Neuronal stem cell (in vitro differentiated cells): Measurements from ENCODE around the gene WWP2.
"Not testable (repeated sequence)": the region's sequence is repeated elsewhere in the genome, so short reads cannot be mapped to it uniquely, and the experiment has no call there.

Source experiments
- DNase-seq: peaks from one replicate; pipeline ENCODE4 v3.0.0-alpha.2; 2013; ENCODE audit warnings: low spot score
- H2AFZ ChIP-seq: one replicate; pipeline ENCODE4 v1.6.1; 2013; ENCODE audit warnings: mild to moderate bottlenecking, low read length, inconsistent platforms
- H2AK5ac ChIP-seq: 2 replicates; pipeline ENCODE4 v1.6.1; 2013; ENCODE audit warnings: low read depth, mild to moderate bottlenecking, inconsistent platforms, low read length, moderate library complexity, mixed read lengths
- H2BK120ac ChIP-seq: 2 replicates; pipeline ENCODE4 v1.6.1; 2013; ENCODE audit warnings: low read depth, mild to moderate bottlenecking, inconsistent platforms, low read length, moderate library complexity, mixed read lengths
- H2BK12ac ChIP-seq: one replicate; pipeline ENCODE4 v1.6.1; 2013; ENCODE audit warnings: low read length, inconsistent platforms
- H2BK15ac ChIP-seq: 2 replicates; pipeline ENCODE4 v1.6.1; 2013; ENCODE audit warnings: mild to moderate bottlenecking, low read length, inconsistent platforms, mixed read lengths
- H2BK5ac ChIP-seq: one replicate; pipeline ENCODE4 v1.6.1; 2013; ENCODE audit warnings: inconsistent platforms, mild to moderate bottlenecking, low read length, moderate library complexity
- H3K14ac ChIP-seq: one replicate; pipeline ENCODE4 v1.6.1; 2013; ENCODE audit warnings: low read length, inconsistent platforms
- H3K18ac ChIP-seq: 2 replicates; pipeline ENCODE4 v1.6.1; 2013; ENCODE audit warnings: low read length, inconsistent platforms
- H3K23ac ChIP-seq: 2 replicates; pipeline ENCODE4 v1.6.1; 2013; ENCODE audit warnings: low read depth, mild to moderate bottlenecking, mixed read lengths, low read length, inconsistent platforms; ENCODE audit not compliant: poor library complexity
- H3K27ac ChIP-seq: replicated peaks from 3 replicates; pipeline ENCODE4 v1.5.1; 2013; ENCODE audit warnings: low read length, inconsistent platforms
- H3K27me3 ChIP-seq, 3 experiments: 2 replicates each; pipeline ENCODE4 v1.6.1; 2013; ENCODE audit warnings: low read length in 3 of 3, mild to moderate bottlenecking in 2 of 3, inconsistent platforms in 1 of 3, low read depth in 1 of 3, mixed read lengths in 1 of 3, moderate library complexity in 1 of 3; ENCODE audit not compliant: control insufficient read depth in 3 of 3, insufficient read depth in 3 of 3
- H3K36me3 ChIP-seq, 2 donors: replicated peaks in 1 of 2; 2 replicates each; pipeline ENCODE4 v1.6.1; 2013; ENCODE audit warnings: low read length in 2 of 2; ENCODE audit not compliant: control insufficient read depth in 2 of 2, insufficient read depth in 2 of 2
- H3K4ac ChIP-seq: 2 replicates; pipeline ENCODE4 v1.6.1; 2013; ENCODE audit warnings: inconsistent platforms, mild to moderate bottlenecking, low read length, moderate library complexity
- H3K4me1 ChIP-seq, 2 donors: 1 replicate in 1 of 2; 2 replicates in 1 of 2; pipeline ENCODE4 v1.6.1; 2013; ENCODE audit warnings: low read length in 2 of 2, low read depth in 1 of 2; ENCODE audit not compliant: control insufficient read depth in 2 of 2, insufficient read depth in 1 of 2
- H3K4me2 ChIP-seq: one replicate; pipeline ENCODE4 v1.6.1; 2013; ENCODE audit warnings: mild to moderate bottlenecking, low read length, inconsistent platforms; ENCODE audit not compliant: insufficient read depth, poor library complexity, severe bottlenecking
- H3K4me3 ChIP-seq, 2 donors: 2 replicates each; pipeline ENCODE4 v1.5.1; 2013; ENCODE audit warnings: low read length in 2 of 2, mild to moderate bottlenecking in 2 of 2, inconsistent platforms in 1 of 2, moderate library complexity in 1 of 2
- H3K79me1 ChIP-seq: one replicate; pipeline ENCODE4 v1.6.1; 2013; ENCODE audit warnings: low read depth, mild to moderate bottlenecking, inconsistent platforms, low read length, moderate library complexity
- H3K9ac ChIP-seq: one replicate; pipeline ENCODE4 v1.6.1; 2013; ENCODE audit warnings: mild to moderate bottlenecking, low read depth, low read length, inconsistent platforms; ENCODE audit not compliant: poor library complexity
- H3K9me3 ChIP-seq, 2 donors: replicated peaks in 1 of 2; 2 replicates each; pipeline versions ENCODE3 to v1.6.1; 2013; ENCODE audit warnings: low read length in 2 of 2, mild to moderate bottlenecking in 2 of 2, inconsistent platforms in 1 of 2, low read depth in 1 of 2, mixed read lengths in 1 of 2, moderate library complexity in 1 of 2; ENCODE audit not compliant: control insufficient read depth in 2 of 2, insufficient read depth in 1 of 2
- H4K8ac ChIP-seq: one replicate; pipeline ENCODE4 v1.6.1; 2013; ENCODE audit warnings: low read depth, mild to moderate bottlenecking, inconsistent platforms, low read length, moderate library complexity
- H4K91ac ChIP-seq: one replicate; pipeline ENCODE4 v1.6.1; 2013; ENCODE audit warnings: low read length, low read depth, mild to moderate bottlenecking, inconsistent platforms; ENCODE audit not compliant: poor library complexity
- WGBS, 2 donors: extraction: QIAGEN DNeasy Blood & Tissue Kit; methylation state at CpG; one replicate each; pipeline ENCODE4 v1.1.7; 2013; ENCODE audit warnings: missing lambda C conversion rate in 2 of 2, mixed read lengths in 1 of 2; ENCODE audit not compliant: insufficient read length in 2 of 2, insufficient replicate concordance in 1 of 2; ENCODE audit errors: extremely low coverage in 2 of 2; 5-methylcytosine and 5-hydroxymethylcytosine counted together

Gene WWP2

DNA sequence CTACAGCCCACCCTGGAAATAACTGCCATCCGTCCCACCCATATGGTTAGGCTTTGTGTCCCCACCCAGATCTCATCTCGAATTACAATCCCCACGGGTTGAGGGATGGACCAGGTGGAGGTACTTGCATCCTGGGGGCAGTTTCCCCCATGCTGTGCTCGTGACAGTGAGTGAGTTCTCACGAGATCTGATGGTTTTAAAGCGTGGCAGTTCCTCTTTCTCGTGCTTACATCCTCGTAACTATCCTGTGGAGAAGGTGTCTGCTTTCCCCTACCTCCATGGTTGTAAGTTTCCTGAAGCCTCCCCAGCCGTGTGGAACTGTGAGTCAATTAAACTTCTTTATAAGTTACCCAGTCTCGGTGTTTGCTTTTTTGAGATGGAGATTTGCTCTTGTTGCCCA is 206.0 kb downstream of the WWP2 start:
- H2BK15ac ChIP-seq, H2AK5ac ChIP-seq, H2BK5ac ChIP-seq, H3K4me2 ChIP-seq, H3K9me3 ChIP-seq, H4K8ac ChIP-seq, H2BK12ac ChIP-seq, H3K79me1 ChIP-seq, H3K27me3 ChIP-seq, H3K9ac ChIP-seq, H3K4ac ChIP-seq, H3K4me3 ChIP-seq, DNase-seq, H3K4me1 ChIP-seq, H3K27ac ChIP-seq, H2BK120ac ChIP-seq, H4K91ac ChIP-seq, H3K36me3 ChIP-seq, H2AFZ ChIP-seq, H3K23ac ChIP-seq, H3K18ac ChIP-seq, H3K14ac ChIP-seq: not testable (repeated sequence)
- no CpG with 5 or more reads among the region's 10 CpGs for WGBS, 2 donors

DNA sequence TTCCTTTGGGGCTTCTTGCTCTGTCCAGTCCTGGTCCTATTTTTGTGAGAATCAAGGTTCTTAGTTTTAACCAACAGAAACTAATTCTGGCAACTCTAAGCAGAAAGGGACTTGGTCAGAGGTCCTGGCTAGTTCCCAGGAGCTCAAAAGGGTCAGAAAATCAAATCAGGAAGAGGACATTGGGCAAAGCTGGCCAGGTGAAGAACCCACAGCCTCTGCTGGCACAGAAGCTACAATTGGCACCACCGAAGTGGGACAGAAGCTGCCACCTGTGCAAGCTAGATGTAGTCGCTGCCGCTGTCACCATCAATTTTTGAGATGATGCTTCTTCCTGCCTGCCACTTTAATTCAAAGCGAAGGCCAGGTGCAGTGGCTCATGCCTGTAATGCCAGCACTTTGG is 207.5 kb downstream of the WWP2 start:
- not testable (repeated sequence) for H3K4ac ChIP-seq, H3K4me1 ChIP-seq, H2BK15ac ChIP-seq, H3K27ac ChIP-seq, H4K91ac ChIP-seq, H3K4me3 ChIP-seq, H3K14ac ChIP-seq, H2BK120ac ChIP-seq, H3K9ac ChIP-seq, H2BK12ac ChIP-seq, DNase-seq, H2AFZ ChIP-seq, H3K9me3 ChIP-seq, H3K18ac ChIP-seq, H3K79me1 ChIP-seq, H3K27me3 ChIP-seq, H3K4me2 ChIP-seq, H3K36me3 ChIP-seq, H2BK5ac ChIP-seq, H3K23ac ChIP-seq, H2AK5ac ChIP-seq, H4K8ac ChIP-seq
- WGBS, 2 donors: no CpG with 5 or more reads among the region's 4 CpGs

DNA sequence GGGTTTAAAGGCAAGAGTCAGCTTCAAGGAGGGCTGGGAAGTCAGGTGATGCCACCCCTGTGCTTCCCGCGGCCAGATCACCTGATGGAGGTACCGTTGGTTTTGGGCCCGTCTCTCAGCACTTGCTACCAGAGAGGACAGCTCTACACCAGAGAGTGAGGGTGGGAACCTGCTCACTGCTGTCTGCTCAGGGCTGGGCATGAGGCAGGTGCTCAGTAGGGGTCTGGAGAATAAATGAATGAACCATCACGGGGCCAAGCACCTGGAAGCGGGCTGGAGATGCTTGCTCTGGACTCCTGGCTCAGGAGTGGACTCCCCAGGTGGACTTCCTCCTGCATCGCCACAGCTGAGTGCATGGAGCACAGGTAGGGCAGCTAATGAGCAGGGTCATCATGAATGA is 210.0 kb downstream of the WWP2 start:
- H3K9ac ChIP-seq, H3K27me3 ChIP-seq, H3K4ac ChIP-seq, H2AK5ac ChIP-seq, H2BK5ac ChIP-seq, H3K4me3 ChIP-seq, H2AFZ ChIP-seq, H3K27ac ChIP-seq, H3K18ac ChIP-seq, H3K14ac ChIP-seq, H2BK12ac ChIP-seq, H3K9me3 ChIP-seq, H3K4me1 ChIP-seq, DNase-seq, H4K91ac ChIP-seq, H3K23ac ChIP-seq, H2BK15ac ChIP-seq, H3K4me2 ChIP-seq, H3K79me1 ChIP-seq, H2BK120ac ChIP-seq, H4K8ac ChIP-seq, H3K36me3 ChIP-seq: not testable (repeated sequence)
- WGBS, 2 donors: no CpG with 5 or more reads among the region's 7 CpGs

DNA sequence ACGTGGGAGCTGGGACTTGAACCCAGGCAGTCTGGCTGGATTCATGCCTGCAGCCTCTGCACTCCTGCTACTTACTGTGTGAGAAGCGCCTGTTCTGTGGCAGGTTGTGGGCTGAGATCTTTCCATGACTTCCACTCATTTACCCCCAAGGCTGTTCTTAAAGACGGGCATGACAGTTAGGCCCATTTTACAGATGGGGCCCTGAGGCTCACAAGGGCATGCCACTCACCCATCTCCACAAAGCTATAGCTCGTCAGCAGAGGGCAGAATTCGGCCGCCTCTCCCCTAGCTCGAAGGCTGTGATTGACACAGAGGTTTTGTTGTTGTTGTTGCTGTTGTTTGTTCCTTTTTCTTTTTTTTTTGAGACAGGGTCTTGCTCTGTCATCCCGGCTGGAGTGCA is 210.8 kb downstream of the WWP2 start:
- H3K4me1 ChIP-seq, H2AFZ ChIP-seq, H3K23ac ChIP-seq, H3K14ac ChIP-seq, H3K18ac ChIP-seq, H3K9ac ChIP-seq, H3K4me3 ChIP-seq, H2BK15ac ChIP-seq, H3K9me3 ChIP-seq, H3K4me2 ChIP-seq, H4K91ac ChIP-seq, H2BK5ac ChIP-seq, H3K79me1 ChIP-seq, H3K27me3 ChIP-seq, H3K36me3 ChIP-seq, H2BK120ac ChIP-seq, DNase-seq, H2BK12ac ChIP-seq, H2AK5ac ChIP-seq, H4K8ac ChIP-seq, H3K27ac ChIP-seq, H3K4ac ChIP-seq: not testable (repeated sequence)
- no CpG with 5 or more reads among the region's 8 CpGs for WGBS, 2 donors
